Adipocyte (in vitro differentiated cells): ENCODE results near the gene ATAD3A.
"Not testable (repeated sequence)": the region's sequence is repeated elsewhere in the genome, so short reads cannot be mapped to it uniquely, and the experiment has no call there.

Experiments
- DNase-seq: peaks from one replicate; pipeline ENCODE4 v3.0.0-alpha.2; 2015; ENCODE audit warnings: low read depth
- H3K27me3 ChIP-seq: replicated peaks from 2 replicates; pipeline ENCODE4 v1.7.0; 2013; ENCODE audit warnings: mild to moderate bottlenecking, low read length, moderate library complexity; ENCODE audit not compliant: control insufficient read depth, insufficient read depth
- H3K36me3 ChIP-seq: 2 replicates; pipeline ENCODE4 v1.7.0; 2013; ENCODE audit warnings: low read length, mild to moderate bottlenecking, moderate library complexity; ENCODE audit not compliant: control insufficient read depth, insufficient read depth, severe bottlenecking
- H3K4me1 ChIP-seq: 2 replicates; pipeline ENCODE4 v1.7.0; 2013; ENCODE audit warnings: mild to moderate bottlenecking, low read length, moderate library complexity; ENCODE audit not compliant: control insufficient read depth, insufficient read depth
- H3K4me3 ChIP-seq: 2 replicates; pipeline ENCODE4 v1.7.0; 2013; ENCODE audit warnings: mild to moderate bottlenecking, low read length, moderate library complexity
- H3K9ac ChIP-seq: 2 replicates; pipeline ENCODE4 v1.7.0; 2013; ENCODE audit warnings: mild to moderate bottlenecking, low read length, moderate library complexity
- H3K9me3 ChIP-seq: 2 replicates; pipeline ENCODE4 v1.7.0; 2013; ENCODE audit warnings: mild to moderate bottlenecking, low read length, moderate library complexity; ENCODE audit not compliant: control insufficient read depth

The ATAD3A gene

DNA sequence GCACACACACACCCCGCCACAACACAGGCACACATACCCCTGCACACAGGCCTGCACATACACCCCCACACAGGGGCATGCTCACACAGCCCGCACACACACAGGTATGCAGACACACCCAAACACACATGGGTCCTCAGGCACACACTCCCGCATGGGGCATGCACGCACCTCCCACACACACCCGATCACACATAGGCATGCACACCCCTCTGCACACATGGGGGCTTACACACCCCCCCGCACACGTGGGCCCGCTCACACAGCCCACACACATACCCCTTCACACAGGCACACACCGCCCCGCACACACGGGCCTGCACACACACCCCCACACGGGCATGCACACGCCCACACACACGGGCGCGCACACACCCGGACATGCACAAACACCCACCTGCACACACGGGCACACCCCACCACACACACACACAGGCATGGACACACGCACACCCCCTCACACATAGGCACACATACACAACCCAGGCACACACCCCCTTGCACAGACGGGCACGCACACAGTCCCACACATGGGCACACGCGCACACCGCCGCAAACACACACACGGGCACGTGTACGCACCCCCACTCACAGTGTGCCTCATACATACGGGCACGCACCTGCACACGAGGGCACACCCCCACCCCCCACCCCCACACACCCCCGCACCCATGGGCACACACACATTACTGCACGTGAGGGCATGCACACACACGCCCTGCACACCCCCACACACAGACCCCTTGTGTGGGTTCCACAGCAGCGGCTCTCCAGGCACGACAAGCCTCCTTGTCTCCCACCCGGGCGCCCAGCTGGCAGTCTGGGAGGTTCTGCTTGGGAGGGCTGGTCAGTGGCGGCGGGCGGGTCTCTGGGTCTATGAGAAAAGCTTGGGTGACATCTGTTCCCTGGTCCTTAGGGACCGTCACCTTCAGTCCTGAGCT lies 32.1 kb upstream of the ATAD3A start:
- no peak overlapping the region for H3K4me3 ChIP-seq
- H3K36me3 ChIP-seq: peaks cover 50% of the 10 kb centered on the region
- H3K27me3 ChIP-seq: no peaks in the 10 kb centered on the region
- no peak overlapping the region for H3K9ac ChIP-seq
- no peaks in the 10 kb centered on the region for H3K4me1 ChIP-seq
- no peaks in the 10 kb centered on the region for H3K9me3 ChIP-seq
- DNase-seq: no peak

DNA sequence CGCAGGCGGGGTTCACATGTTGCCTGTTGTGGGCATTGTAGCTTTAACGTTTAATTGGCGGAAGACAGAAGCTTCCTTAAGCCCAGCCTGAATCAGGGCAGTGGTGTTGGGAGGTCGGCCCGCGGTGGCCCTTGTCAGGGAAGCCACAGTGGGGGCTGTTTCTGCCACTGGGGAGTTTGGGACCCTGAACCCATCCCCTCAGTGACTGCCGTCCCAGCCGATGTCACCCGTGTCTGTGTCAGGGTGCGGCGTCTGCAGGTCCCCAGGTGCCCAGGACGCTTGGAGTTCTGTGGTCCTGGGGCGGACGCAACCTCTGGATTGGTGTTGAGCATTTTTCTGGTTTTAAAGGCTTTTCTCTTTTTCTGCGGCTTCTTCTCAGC lies 31.5 kb upstream of the ATAD3A start:
- DNase-seq, H3K9ac ChIP-seq, H3K4me3 ChIP-seq, H3K27me3 ChIP-seq, H3K9me3 ChIP-seq, H3K4me1 ChIP-seq: not testable (repeated sequence)
- H3K36me3 ChIP-seq: peaks cover 50% of the 10 kb centered on the region

DNA sequence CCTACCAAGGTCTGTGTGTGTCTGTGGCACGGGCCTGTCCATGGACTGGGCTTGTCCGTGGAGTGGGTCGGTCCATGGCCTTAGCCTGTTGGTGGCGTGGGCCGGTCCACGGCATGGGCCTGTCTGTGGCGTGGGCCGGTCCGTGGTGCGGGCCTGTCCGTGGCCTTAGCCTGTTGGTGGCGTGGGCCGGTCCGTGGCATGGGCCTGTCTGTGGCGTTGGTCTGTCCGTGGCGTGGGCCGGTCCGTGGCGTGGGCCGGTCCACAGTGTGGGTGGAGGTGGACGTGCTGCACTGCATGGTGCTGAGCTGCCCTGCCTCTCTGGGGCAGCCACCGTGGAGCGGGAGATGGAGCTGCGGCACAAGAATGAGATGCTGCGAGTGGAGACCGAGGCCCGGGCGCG lies 30.2 kb upstream of the ATAD3A start:
- peaks cover 50% of the 10 kb centered on the region for H3K36me3 ChIP-seq
- H3K4me3 ChIP-seq, DNase-seq, H3K4me1 ChIP-seq, H3K9ac ChIP-seq, H3K9me3 ChIP-seq, H3K27me3 ChIP-seq: not testable (repeated sequence)

DNA sequence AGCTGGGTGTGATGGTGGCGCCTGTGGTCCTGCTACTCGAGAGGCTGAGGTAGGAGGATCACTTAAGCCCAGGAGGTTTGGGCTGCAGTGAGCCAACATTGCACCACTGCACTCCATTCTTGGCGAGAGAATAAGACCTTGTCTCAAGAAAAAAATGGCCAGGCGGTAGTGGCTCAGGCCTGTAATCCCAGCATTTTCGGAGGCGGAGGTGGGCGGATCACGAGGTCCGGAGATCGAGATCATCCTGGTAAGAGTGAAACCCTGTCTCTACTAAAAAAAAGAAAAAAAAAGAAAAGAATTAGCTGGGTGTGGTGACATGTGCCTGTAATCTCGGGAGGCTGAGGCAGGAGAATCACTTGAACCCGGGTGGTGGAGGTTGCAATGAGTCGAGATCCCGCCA lies 29.1 kb upstream of the ATAD3A start:
- no peaks in the 10 kb centered on the region for H3K4me1 ChIP-seq
- DNase-seq: no peak
- H3K36me3 ChIP-seq: peaks cover 51% of the 10 kb centered on the region
- H3K4me3 ChIP-seq: no peak overlapping the region
- no peaks in the 10 kb centered on the region for H3K9me3 ChIP-seq
- no peaks in the 10 kb centered on the region for H3K27me3 ChIP-seq
- H3K9ac ChIP-seq: no peak overlapping the region

DNA sequence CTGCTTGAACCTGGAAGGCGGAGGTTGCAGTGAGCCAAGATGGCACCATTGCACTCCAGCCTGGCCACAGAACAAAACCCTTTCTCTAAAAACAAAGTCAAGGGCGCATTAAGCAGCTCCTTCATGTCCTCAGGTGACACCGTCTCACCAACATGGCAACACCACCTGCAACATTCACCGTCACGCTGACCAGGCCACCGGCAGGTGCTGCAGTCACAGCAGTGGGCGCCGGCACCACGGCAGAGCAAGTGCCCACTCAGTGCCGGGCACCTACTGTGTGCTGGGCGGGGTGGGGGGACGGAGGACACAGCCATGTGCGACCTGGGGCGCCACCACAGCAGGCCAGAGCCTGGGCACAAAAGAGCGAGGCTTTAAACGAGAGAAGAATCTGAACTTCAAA lies 28.2 kb upstream of the ATAD3A start:
- Histone ChIP-seq H3K9me3 (no peaks in the 10 kb centered on the region), H3K4me1 (no peaks in the 10 kb centered on the region), H3K4me3 (no peak overlapping the region), H3K27me3 (no peaks in the 10 kb centered on the region), H3K36me3 (peaks cover 55% of the 10 kb centered on the region), H3K9ac (no peak overlapping the region)
- no peak for DNase-seq

DNA sequence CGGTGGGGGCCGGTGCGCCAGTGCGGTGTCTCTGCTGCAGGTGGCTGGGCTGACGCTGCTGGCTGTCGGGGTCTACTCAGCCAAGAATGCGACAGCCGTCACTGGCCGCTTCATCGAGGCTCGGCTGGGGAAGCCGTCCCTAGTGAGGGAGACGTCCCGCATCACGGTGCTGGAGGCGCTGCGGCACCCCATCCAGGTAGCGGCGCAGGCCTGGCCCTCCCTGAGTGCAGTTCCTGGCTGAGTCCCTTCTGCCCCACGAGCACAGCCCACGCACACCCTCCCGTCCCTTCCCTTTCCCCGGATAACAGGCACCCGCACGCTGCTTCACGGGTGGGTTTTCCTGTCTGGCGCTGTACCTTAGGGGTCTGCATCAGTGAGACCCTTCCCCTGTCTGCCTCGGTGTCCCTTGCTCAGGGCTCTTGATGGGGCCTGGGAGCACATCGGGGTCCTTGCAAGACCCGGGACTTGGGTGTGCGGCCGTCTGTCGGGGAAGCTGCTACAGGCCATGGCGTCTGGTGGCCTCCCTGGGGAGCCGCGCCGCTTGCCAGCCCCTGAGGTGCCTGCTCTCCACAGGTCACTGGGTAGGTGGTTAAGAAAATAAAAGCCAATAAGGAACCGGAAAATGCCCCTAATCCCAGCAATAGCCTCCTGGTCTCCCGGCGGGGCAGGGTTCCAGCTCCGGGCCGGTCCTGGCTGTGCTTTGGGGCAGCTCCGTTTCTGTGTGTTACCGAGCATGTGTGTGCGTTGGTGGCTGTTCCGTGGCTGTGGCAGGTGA lies 26.8 kb upstream of the ATAD3A start:
- not testable (repeated sequence) for H3K9ac ChIP-seq, H3K27me3 ChIP-seq, H3K4me1 ChIP-seq, H3K9me3 ChIP-seq, DNase-seq, H3K4me3 ChIP-seq
- H3K36me3 ChIP-seq: peaks cover 57% of the 10 kb centered on the region

- H3K9me3 ChIP-seq, DNase-seq, H3K4me3 ChIP-seq, H3K4me1 ChIP-seq, H3K27me3 ChIP-seq, H3K9ac ChIP-seq: not testable (repeated sequence)
- peaks cover 57% of the 10 kb centered on the region for H3K36me3 ChIP-seq
Observed at GRCh38 chr1:1485755-1486317, 26.1 kb upstream of the ATAD3A start.

GRCh38 chr1:1487701-1488100 lies 24.3 kb upstream of the ATAD3A start:
- Histone ChIP-seq H3K27me3 (no peaks in the 10 kb centered on the region), H3K36me3 (peaks cover 66% of the 10 kb centered on the region), H3K4me1 (no peaks in the 10 kb centered on the region), H3K9me3 (no peaks in the 10 kb centered on the region), H3K9ac (no peak overlapping the region), H3K4me3 (no peak overlapping the region)
- DNase-seq: no peak

DNA sequence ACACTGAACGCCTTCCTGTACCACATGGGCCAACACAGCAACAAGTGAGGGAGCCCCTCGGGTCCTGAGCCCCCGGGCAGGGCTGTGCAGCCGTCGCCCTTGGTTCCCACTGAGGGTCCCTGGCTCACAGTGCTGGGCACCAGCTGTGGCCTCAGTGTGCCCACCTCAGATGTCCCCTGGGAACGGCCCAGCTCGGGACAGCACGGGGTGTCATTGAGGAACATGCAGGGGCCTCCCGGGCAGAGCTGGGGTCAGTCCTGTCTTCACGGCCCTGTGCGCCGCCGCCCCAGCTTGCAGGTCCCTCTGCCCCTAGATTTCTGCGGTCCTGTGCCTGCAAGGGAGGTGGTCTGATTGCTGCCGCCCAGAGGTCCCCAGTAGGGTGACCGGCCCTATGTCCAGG lies 22.7 kb upstream of the ATAD3A start:
- Histone ChIP-seq H3K9me3 (no peaks in the 10 kb centered on the region), H3K4me3 (no peak overlapping the region), H3K27me3 (no peaks in the 10 kb centered on the region), H3K36me3 (peaks cover 63% of the 10 kb centered on the region), H3K4me1 (no peaks in the 10 kb centered on the region), H3K9ac (no peak overlapping the region)
- no peak for DNase-seq

DNA sequence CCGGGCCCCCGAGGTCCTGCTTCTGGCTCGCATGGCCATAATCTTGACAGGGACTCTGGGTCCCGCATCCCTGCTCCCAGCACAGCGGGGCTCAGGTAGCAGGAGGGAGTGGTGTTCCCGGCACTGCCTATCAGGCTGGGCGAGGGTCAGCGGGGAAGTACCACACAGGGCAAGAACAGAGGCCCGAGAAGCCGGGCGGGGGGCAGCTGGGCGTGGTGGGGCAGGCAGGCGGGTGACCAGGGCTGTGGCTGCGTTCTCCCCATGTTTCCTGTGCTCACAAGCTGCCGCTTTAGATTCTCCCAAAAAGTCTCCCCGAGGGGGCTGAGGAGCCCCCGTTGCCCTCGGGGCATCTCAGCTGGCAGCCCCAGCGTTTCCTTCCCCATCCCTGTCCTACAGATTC lies 22.1 kb upstream of the ATAD3A start:
- Histone ChIP-seq H3K4me3 (no peak overlapping the region), H3K9me3 (no peaks in the 10 kb centered on the region), H3K27me3 (no peaks in the 10 kb centered on the region), H3K36me3 (peaks cover 62% of the 10 kb centered on the region), H3K4me1 (no peaks in the 10 kb centered on the region), H3K9ac (no peak overlapping the region)
- no peak for DNase-seq

GRCh38 chr1:1490633-1491230 lies 21.2 kb upstream of the ATAD3A start:
- no peak overlapping the region for H3K9ac ChIP-seq
- H3K27me3 ChIP-seq: no peaks in the 10 kb centered on the region
- no peak for DNase-seq
- peaks cover 67% of the 10 kb centered on the region for H3K36me3 ChIP-seq
- H3K4me3 ChIP-seq: no peak overlapping the region
- H3K4me1 ChIP-seq: no peaks in the 10 kb centered on the region
- no peaks in the 10 kb centered on the region for H3K9me3 ChIP-seq
